Omental fat pad (tissue), 4 donors: Measurements from ENCODE around the gene INPP5F. TPM values are rescaled to one million over a fixed set of nuclear protein-coding genes. Genes with fewer than 3 reads are reported as not detected.

ENCODE experiments used
- ATAC-seq: fragments of 150-250 bp; one replicate; pipeline ENCODE4 v1.9.1; 2016; ENCODE audit warnings: mild to moderate bottlenecking, moderate library complexity; ENCODE audit not compliant: low FRiP score
- DNase-seq: peaks from one replicate; pipeline ENCODE4 v3.0.0-alpha.2; 2019; ENCODE audit warnings: low spot score
- total RNA-seq, 4 donors: library from RNA; depleted of rRNA; stranded (reverse); fragments of >200 nt; gene quantifications; one replicate each; pipeline ENCODE4 v1.1.0, GENCODE V29; 2016
- TF ChIP-seq, protein P1 (sequence below), 3 donors: fragments of 450-650 bp; IDR thresholded peaks; one replicate each; pipeline ENCODE4 v1.5.1; 2016 to 2017; ENCODE audit warnings: antibody characterized with exemption in 3 of 3, mild to moderate bottlenecking in 3 of 3, moderate library complexity in 2 of 3

INPP5F gene
- total RNA-seq, 4 donors from 2014 or later: 7.8 to 19.8 (median 12.3) TPM

DNA sequence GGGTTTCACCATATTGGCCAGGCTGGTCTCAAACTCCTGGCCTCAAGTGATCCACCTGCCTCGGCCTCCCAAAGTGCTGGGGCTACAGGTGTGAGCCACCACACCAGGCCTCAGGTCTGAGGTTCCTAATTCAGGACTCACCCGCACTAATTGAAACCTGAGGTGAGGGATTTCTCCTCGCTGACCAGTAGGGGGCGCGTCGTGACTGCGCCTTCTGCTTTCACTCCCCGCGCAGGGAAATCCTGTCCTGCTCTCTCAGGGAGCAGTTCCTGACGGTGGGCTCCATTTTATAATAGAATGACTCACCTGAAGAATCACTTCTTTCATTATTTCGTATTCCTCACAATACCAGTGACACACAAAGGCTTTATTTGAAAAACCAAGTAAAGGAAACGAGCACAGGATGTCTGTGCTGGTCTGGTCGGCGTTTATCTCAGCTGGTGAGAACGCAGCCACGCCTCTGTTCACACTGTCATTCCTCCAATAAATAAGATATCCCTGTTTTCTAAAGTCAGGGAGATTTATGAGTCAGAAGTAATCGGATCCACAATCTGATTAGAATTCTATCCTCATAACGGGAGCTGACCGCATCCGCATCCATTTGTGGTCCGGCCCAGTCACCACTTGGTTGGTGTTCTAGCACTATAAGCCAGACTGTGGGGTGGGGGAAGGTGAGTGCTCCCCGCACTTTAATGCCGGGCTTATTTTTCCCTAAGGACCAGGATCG lies 39.2 kb upstream of the INPP5F start:
- ATAC-seq: peak; percentile 95
- TF ChIP-seq, protein P1, sequence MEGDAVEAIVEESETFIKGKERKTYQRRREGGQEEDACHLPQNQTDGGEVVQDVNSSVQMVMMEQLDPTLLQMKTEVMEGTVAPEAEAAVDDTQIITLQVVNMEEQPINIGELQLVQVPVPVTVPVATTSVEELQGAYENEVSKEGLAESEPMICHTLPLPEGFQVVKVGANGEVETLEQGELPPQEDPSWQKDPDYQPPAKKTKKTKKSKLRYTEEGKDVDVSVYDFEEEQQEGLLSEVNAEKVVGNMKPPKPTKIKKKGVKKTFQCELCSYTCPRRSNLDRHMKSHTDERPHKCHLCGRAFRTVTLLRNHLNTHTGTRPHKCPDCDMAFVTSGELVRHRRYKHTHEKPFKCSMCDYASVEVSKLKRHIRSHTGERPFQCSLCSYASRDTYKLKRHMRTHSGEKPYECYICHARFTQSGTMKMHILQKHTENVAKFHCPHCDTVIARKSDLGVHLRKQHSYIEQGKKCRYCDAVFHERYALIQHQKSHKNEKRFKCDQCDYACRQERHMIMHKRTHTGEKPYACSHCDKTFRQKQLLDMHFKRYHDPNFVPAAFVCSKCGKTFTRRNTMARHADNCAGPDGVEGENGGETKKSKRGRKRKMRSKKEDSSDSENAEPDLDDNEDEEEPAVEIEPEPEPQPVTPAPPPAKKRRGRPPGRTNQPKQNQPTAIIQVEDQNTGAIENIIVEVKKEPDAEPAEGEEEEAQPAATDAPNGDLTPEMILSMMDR (IDR thresholded peaks at IDR 0.05): peak in 2 of 3 donors; percentile 89 to 90
- DNase-seq: no peak

DNA sequence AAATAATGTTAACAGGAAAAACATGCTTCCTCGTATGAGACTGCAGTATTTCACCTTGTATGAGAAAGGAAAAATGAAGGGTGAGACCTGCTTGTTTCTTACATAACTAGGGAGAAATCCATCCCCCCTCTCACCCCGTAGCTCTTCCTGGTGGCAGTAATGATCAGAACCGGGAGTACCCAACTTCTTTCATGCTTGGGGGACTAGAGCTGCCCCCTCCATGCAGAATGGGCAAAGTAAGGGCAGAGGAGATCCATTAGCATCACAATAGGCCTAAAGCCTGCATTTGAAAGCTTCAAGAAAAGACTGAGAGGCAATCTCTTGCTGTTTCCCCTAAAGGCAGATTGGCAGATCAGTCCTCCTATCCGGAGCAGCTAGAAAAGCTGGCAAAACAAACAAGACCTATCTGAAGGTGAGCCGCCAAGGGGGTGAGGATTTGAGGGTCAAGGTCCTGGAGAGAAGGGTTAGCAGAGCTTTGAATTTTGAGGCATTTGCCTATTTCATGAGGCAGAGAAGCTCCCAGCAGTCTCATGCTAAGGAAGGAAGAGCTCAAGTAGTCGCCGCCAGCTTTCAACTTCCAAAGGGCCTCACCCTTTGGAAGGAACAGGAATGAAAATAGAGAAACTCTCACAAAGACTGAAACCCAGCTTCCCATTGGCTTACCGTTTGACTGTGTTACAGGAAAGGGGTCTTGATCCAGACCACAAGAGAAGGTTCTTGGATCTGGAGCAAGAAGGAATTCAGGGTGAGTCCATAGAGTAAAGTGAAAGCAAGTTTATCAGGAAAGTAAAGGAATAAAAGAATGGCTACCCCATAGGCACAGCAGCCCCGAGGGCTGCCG lies 38.4 kb upstream of the INPP5F start:
- TF ChIP-seq, protein P1 (IDR thresholded peaks at IDR 0.05): no peak
- DNase-seq (no peak), ATAC-seq (no peak)

DNA sequence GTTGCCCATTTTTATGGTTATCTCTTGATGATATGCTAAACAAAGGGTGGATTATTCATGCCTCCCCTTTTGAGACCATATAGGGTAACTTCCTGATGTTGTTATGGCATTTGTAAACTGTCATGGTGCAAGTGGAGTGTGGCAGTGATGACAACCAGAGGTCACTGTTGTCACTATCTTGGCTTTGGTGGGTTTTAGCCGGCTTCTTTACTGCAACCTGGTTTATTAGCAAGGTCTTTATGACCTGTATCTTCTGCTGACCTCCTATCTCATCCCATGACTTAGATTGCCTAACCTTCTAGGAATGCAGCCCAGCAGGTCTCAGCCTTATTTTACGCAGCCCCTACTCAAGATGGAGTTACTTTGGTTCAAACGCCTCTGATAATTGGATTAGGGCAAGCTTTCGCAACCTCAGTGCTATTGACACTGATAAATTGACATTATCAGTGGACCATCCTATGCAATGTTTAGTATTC lies 37.8 kb upstream of the INPP5F start:
- ATAC-seq: no peak
- TF ChIP-seq, protein P1 (IDR thresholded peaks at IDR 0.05): no peak
- no peak for DNase-seq

GRCh38 chr10:119689016-119689580 lies 36.8 kb upstream of the INPP5F start:
- no peak for DNase-seq
- TF ChIP-seq, protein P1 (IDR thresholded peaks at IDR 0.05): no peak
- ATAC-seq: no peak

GRCh38 chr10:119691726-119692125 lies 34.1 kb upstream of the INPP5F start:
- TF ChIP-seq, protein P1 (IDR thresholded peaks at IDR 0.05): no peak
- no peak for ATAC-seq
- no peak for DNase-seq

DNA sequence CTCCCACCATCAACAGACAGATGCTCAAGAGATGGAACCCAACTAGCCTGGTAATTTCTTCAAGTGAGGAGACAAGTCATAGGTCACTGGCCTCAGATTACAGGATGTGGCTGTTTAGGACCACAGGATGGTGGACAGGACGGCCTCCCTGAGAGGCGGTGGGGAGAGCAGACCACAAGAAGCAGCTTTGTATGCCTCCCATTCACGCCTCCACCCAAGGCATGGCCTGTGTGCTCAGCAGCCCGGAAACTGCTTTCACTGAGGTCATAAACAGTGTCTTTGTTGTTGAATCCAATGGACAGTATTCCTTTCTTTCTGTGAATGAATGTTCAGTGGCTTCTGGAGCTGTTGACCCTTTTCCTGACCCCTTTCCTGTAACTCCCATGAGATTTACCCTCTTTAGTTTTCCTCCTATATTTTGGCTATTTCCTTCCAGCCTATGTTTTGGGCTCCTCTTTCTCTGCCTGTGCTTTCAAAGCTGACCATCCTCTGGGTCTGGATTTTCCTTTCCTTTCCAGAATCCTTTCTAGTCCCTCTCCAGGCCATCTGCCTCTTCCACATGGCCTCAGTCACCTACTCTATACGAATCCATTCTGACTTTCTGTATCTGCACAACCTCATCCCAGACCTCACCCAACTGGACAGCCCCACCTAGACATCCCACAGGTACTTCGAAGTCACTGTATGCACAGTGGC lies 32.4 kb upstream of the INPP5F start:
- ATAC-seq (no peak), DNase-seq (no peak)
- TF ChIP-seq, protein P1 (IDR thresholded peaks at IDR 0.05): no peak
